Stomach smooth muscle (tissue), 2 donors: ENCODE results near the gene C1GALT1.
A peak's percentile ranks its signal among the peaks of the same experiment; 100 is the strongest.

Experiments used
- H3K27ac ChIP-seq: one replicate; pipeline ENCODE4 v1.7.0; 2013; ENCODE audit warnings: mild to moderate bottlenecking, low read length, inconsistent platforms
- H3K27me3 ChIP-seq, 2 donors: one replicate each; pipeline ENCODE4 v1.7.0; 2013; ENCODE audit warnings: low read length in 2 of 2; ENCODE audit not compliant: insufficient read depth in 2 of 2, control insufficient read depth in 1 of 2
- H3K36me3 ChIP-seq, 2 donors: one replicate each; pipeline ENCODE4 v1.7.0; 2013; ENCODE audit warnings: low read length in 2 of 2; ENCODE audit not compliant: control insufficient read depth in 2 of 2, insufficient read depth in 2 of 2
- H3K4me1 ChIP-seq: one replicate; pipeline ENCODE4 v1.7.0; 2013; ENCODE audit warnings: low read length; ENCODE audit not compliant: control insufficient read depth, insufficient read depth
- H3K4me3 ChIP-seq, 2 donors: one replicate each; pipeline ENCODE4 v1.7.0; 2013; ENCODE audit warnings: low read length in 2 of 2
- H3K9ac ChIP-seq, 2 donors: one replicate each; pipeline ENCODE4 v1.7.0; 2013; ENCODE audit warnings: low read length in 2 of 2, mild to moderate bottlenecking in 1 of 2
- H3K9me3 ChIP-seq, 2 donors: one replicate each; pipeline ENCODE4 v1.7.0; 2013; ENCODE audit warnings: low read length in 2 of 2; ENCODE audit not compliant: control insufficient read depth in 2 of 2
- donor health status: healthy.
- donor health status: Pancreatic carcinoma.

C1GALT1 gene

GRCh38 chr7:7169296-7169695 lies 13.0 kb upstream of the C1GALT1 start:
- no peak overlapping the region for H3K9ac ChIP-seq
- peaks cover 0 to 4% of the 10 kb centered on the region in 2 donors for H3K9me3 ChIP-seq
- H3K4me1 ChIP-seq, result no peaks in the 10 kb centered on the region
- H3K36me3 ChIP-seq, result no peaks in the 10 kb centered on the region
- no peak overlapping the region for H3K4me3 ChIP-seq
- H3K27me3 ChIP-seq, result no peaks in the 10 kb centered on the region
- H3K27ac ChIP-seq, result no peak overlapping the region

- H3K4me3 ChIP-seq, result no peak overlapping the region
- peaks cover 0 to 4% of the 10 kb centered on the region in 2 donors for H3K9me3 ChIP-seq
- no peaks in the 10 kb centered on the region for H3K36me3 ChIP-seq
- H3K4me1 ChIP-seq, result no peaks in the 10 kb centered on the region
- no peak overlapping the region for H3K9ac ChIP-seq
- no peak overlapping the region for H3K27ac ChIP-seq
- H3K27me3 ChIP-seq, result no peaks in the 10 kb centered on the region
These were observed 8.2 kb upstream of the C1GALT1 start for GRCh38 chr7:7173956-7174632.

GRCh38 chr7:7175075-7175695 lies 7.2 kb upstream of the C1GALT1 start:
- peaks cover 0 to 4% of the 10 kb centered on the region in 2 donors for H3K9me3 ChIP-seq
- no peak overlapping the region for H3K27ac ChIP-seq
- no peak overlapping the region for H3K4me3 ChIP-seq
- no peak overlapping the region for H3K9ac ChIP-seq
- H3K27me3 ChIP-seq, result no peaks in the 10 kb centered on the region
- H3K36me3 ChIP-seq, result no peaks in the 10 kb centered on the region
- no peaks in the 10 kb centered on the region for H3K4me1 ChIP-seq

DNA sequence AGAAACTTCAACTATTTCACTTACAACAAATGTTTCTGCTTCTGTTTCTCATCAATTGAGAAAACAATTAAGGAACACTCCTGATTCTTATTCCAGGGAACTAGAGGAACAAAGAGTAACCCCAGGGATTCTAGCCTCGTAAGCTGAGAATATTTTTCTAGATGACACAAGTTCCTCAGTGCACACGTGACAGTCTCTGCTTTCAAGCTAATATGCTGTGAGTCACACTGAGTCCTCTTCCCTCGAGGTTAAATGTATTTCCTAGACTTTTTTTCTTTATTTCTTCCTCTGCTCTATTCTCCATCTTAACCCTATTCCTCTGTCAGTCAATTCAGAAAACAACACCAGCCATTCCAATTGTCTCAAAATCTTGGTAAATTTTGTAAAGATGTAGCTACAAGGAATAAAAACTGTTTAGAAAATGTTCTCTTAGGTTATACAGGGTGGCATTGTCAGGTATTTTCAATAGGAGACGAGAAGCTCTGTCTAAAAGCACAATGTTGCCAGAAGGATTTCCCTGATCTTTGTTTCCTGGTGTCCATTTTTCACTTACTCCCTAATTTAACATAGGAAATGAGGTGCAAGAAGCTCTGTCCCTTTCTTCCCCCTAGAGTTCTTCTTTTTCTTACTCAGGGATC lies 5.8 kb upstream of the C1GALT1 start:
- Histone ChIP-seq H3K27me3 (no peaks in the 10 kb centered on the region), H3K36me3 (no peaks in the 10 kb centered on the region), H3K9ac (no peak overlapping the region), H3K27ac (no peak overlapping the region), H3K4me3 (no peak overlapping the region), H3K4me1 (no peaks in the 10 kb centered on the region), H3K9me3 (peaks cover 0 to 4% of the 10 kb centered on the region in 2 donors)

DNA sequence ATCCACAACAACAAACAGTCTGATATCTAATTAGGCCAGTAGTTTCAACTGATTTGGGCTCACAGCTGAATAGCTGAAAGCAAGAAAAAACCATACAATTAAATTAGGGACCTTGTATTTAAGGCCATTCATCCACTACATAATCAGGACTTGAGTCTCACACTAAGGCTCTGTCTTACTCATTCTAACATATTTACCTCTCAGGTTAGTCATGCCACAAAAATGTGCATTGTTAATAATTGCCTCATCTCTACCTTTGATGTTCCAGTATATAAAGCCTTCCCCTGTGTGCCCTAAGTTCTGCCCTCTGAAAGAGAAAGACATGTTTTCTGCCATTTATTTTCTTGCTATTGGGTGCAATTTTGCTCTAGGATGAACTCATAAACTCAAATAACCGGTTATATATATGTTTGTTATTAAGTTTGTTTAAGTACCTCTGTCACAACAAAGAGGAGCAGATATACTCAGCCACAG lies 5.3 kb upstream of the C1GALT1 start:
- H3K27ac ChIP-seq, result no peak overlapping the region
- H3K27me3 ChIP-seq, result no peaks in the 10 kb centered on the region
- no peaks in the 10 kb centered on the region for H3K4me1 ChIP-seq
- H3K4me3 ChIP-seq, result no peak overlapping the region
- H3K9me3 ChIP-seq, result peaks cover 0 to 4% of the 10 kb centered on the region in 2 donors
- no peaks in the 10 kb centered on the region for H3K36me3 ChIP-seq
- H3K9ac ChIP-seq, result no peak overlapping the region

- Histone ChIP-seq H3K9me3 (no peaks in the 10 kb centered on the region), H3K4me3 (no peak overlapping the region), H3K27me3 (no peaks in the 10 kb centered on the region), H3K36me3 (no peaks in the 10 kb centered on the region), H3K4me1 (no peaks in the 10 kb centered on the region), H3K27ac (no peak overlapping the region), H3K9ac (no peak overlapping the region)
These were observed 4.3 kb upstream of the C1GALT1 start for GRCh38 chr7:7178081-7178480.

DNA sequence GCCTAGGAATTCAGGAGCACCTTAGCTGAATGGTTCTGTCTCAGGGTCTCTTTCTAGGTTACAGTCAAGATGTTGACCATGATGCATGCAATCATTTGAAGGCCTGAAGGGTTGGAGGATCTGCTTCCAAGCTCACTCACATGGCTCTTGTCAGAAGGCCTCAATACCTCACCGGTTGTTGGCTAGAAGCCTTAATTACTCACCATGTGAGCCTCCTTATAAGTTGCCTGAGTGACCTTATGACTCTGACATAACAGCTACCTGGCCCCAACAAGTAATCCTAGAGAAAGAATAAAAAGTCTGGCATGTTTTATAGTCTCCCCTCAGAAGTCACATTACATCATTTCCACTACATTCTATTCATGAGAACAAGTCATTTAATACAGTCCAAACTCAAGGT lies 3.4 kb upstream of the C1GALT1 start:
- Histone ChIP-seq H3K36me3 (no peaks in the 10 kb centered on the region), H3K9ac (no peak overlapping the region), H3K4me3 (no peak overlapping the region), H3K9me3 (no peaks in the 10 kb centered on the region), H3K27ac (no peak overlapping the region), H3K27me3 (no peaks in the 10 kb centered on the region), H3K4me1 (no peaks in the 10 kb centered on the region)

- no peaks in the 10 kb centered on the region for H3K36me3 ChIP-seq
- H3K4me1 ChIP-seq, result no peaks in the 10 kb centered on the region
- H3K27me3 ChIP-seq, result no peaks in the 10 kb centered on the region
- H3K4me3 ChIP-seq, result peak overlapping the region in 1 of 2 donors; percentile 93
- H3K9me3 ChIP-seq, result no peaks in the 10 kb centered on the region
- peak overlapping the region; percentile 90 for H3K27ac ChIP-seq
- peak overlapping the region in 1 of 2 donors; percentile 78 for H3K9ac ChIP-seq
These were observed 1.5 kb upstream of the C1GALT1 start for GRCh38 chr7:7180725-7181449.

GRCh38 chr7:7181519-7182155 lies 707 bp upstream of the C1GALT1 start:
- peak overlapping the region; percentile 60 to 93 for H3K4me3 ChIP-seq
- H3K27ac ChIP-seq, result peak overlapping the region; percentile 90
- no peaks in the 10 kb centered on the region for H3K27me3 ChIP-seq
- no peaks in the 10 kb centered on the region for H3K4me1 ChIP-seq
- H3K36me3 ChIP-seq, result no peaks in the 10 kb centered on the region
- H3K9ac ChIP-seq, result peak overlapping the region; percentile 78 to 90
- no peaks in the 10 kb centered on the region for H3K9me3 ChIP-seq

DNA sequence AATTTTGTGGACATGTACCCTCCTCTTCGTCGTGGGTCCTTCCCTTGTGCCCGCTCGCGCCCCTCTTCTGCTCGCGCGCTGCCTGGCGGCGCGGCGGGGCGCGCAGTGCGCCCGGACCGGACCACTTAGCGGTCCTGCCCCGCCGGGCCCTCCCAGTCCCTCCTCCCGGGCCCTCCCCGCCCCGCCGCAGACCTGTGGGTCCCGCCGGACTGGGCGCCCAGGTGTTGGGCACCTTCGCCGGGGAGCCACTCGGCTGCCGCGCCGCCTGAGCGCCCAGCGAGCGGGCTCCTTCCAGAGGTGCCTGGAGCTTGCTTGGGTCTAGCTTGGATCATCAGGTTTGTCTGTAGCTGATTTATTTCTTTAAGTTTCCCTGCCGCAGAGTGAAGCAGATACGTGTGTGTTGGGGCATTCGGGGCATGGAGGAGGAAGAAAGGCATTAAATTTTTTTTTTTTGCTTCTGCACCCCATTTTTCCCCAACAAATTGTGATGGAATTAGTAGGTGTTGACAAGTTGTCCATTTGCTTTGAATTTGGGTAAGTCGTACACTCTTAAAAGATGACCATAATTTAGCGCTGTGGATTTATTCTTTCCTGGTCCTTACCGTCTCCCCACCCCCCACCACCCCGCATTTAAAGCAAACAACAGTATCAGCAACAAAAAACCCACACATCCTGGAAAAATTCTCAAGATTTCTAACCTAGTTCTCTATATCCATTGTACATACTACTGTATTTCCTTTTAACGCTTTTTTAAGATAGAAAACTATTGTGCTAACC lies 905 bp downstream of the C1GALT1 start:
- Histone ChIP-seq H3K4me1 (no peaks in the 10 kb centered on the region), H3K27me3 (no peaks in the 10 kb centered on the region), H3K9ac (peak overlapping the region; percentile 93 to 95), H3K4me3 (peak overlapping the region; percentile 87 to 91), H3K36me3 (no peaks in the 10 kb centered on the region), H3K9me3 (no peaks in the 10 kb centered on the region), H3K27ac (peak overlapping the region; percentile 90)
